Stomach (tissue), 9 donors: ENCODE data around the gene GPC6. TPM values are rescaled to one million over a fixed set of nuclear protein-coding genes. Genes with fewer than 3 reads are reported as not detected.

Experiments
- DNase-seq, 2 donors: peaks; one replicate each; pipeline versions ENCODE4 v3.0.0 to v3.0.0-alpha.2; 2013 to 2019
- H3K27ac ChIP-seq, 5 donors: fragments of 200-600 bp in 4 of 5; sonication (generic) in 4 of 5; one replicate each; pipeline ENCODE4 v1.5.1; 2013 to 2019; ENCODE audit warnings: mild to moderate bottlenecking in 1 of 5, moderate library complexity in 1 of 5
- H3K27me3 ChIP-seq, 3 donors: fragments of 200-600 bp; sonication (generic); one replicate each; pipeline ENCODE4 v1.5.1; 2017 to 2019; ENCODE audit warnings: mixed run types in 1 of 3
- H3K36me3 ChIP-seq, 4 donors: fragments of 200-600 bp; sonication (generic); 1 replicate in 3 of 4; 2 replicates in 1 of 4; pipeline ENCODE4 v1.5.1; 2016 to 2019
- H3K4me1 ChIP-seq, 4 donors: fragments of 200-600 bp; sonication (generic); one replicate each; pipeline ENCODE4 v1.5.1; 2016 to 2019
- H3K4me3 ChIP-seq, 4 donors: fragments of 200-600 bp; sonication (generic) in 3 of 4; one replicate each; pipeline ENCODE4 v1.5.1; 2016 to 2019; ENCODE audit warnings: mild to moderate bottlenecking in 1 of 4
- H3K9me3 ChIP-seq, 4 donors: fragments of 200-600 bp; sonication (generic); one replicate each; pipeline ENCODE4 v1.5.1; 2016 to 2019
- EP300 ChIP-seq: sonication (generic); formaldehyde crosslinking; IDR thresholded peaks from one replicate; pipeline ENCODE4 v1.6.1; 2017; ENCODE audit warnings: antibody characterized with exemption
- POLR2A ChIP-seq, 4 donors: fragments of 450-650 bp; IDR thresholded peaks; one replicate each; pipeline ENCODE4 v1.6.1; 2016; ENCODE audit warnings: antibody characterized with exemption in 4 of 4, control low read depth in 2 of 4, mild to moderate bottlenecking in 1 of 4, moderate library complexity in 1 of 4
- POLR2AphosphoS5 ChIP-seq, 3 donors: sonication (generic); formaldehyde crosslinking; IDR thresholded peaks; one replicate each; pipeline ENCODE4 v1.6.1; 2016; ENCODE audit warnings: antibody characterized with exemption in 3 of 3
- WGBS, 5 donors: extraction: QIAGEN DNeasy Blood & Tissue Kit in 3 of 5; methylation state at CpG; one replicate each; pipeline versions ENCODE4 v1.1.5 to v1.1.7; 2013 to 2018; 5-methylcytosine and 5-hydroxymethylcytosine counted together
- intact Hi-C: fragments of 100-400 bp; cut with DNase I; formaldehyde crosslinking; loops from one replicate; pipeline ENCODE4 v1.15.1; 2023; ENCODE audit warnings: low total_unique reads
- polyA plus RNA-seq, 3 donors: library from polyadenylated mRNA; stranded (reverse); fragments of 200-250 nt; gene quantifications; one replicate each; pipeline ENCODE4 v1.2.3, GENCODE V29; 2013
- total RNA-seq, 5 donors: library from RNA; depleted of rRNA; stranded (reverse); fragments of >200 nt; gene quantifications; one replicate each; pipeline versions ENCODE4 v1.1.0 to v1.2.3, GENCODE V29; 2014 to 2016
- TF ChIP-seq, protein P1 (sequence below), 7 experiments: fragments of 450-650 bp in 4 of 7; fragments of 200-600 bp in 3 of 7; sonication (generic) in 3 of 7; IDR thresholded peaks; one replicate each; pipeline ENCODE4 v1.5.1; 2016 to 2019; ENCODE audit warnings: antibody characterized with exemption in 7 of 7, control low read depth in 2 of 7, mild to moderate bottlenecking in 1 of 7
- donor health status: healthy with polysubstance abuse.
- donor health status: Bipolar disorder and iron deficiency.
- donor health status: healthy.

GPC6 gene
- total and polyA plus RNA-seq, 8 donors, result 0.70 to 52.7 (median 5.6) TPM

GRCh38 chr13:93867481-93867880, 640.9 kb downstream of the GPC6 start:
- intact Hi-C loops, result no loop called here
- Histone ChIP-seq H3K36me3 (no peaks in the 10 kb centered on the region), H3K4me3 (no peak overlapping the region), H3K27ac (no peak overlapping the region), H3K27me3 (no peaks in the 10 kb centered on the region), H3K4me1 (no peaks in the 10 kb centered on the region), H3K9me3 (no peaks in the 10 kb centered on the region)
- peak in 1 of 2 donors; percentile 9 for DNase-seq
- 79 to 89% (median 80%) methylated on average over 3 of the region's 3 CpGs for WGBS, 5 donors
- TF ChIP-seq, protein P1, sequence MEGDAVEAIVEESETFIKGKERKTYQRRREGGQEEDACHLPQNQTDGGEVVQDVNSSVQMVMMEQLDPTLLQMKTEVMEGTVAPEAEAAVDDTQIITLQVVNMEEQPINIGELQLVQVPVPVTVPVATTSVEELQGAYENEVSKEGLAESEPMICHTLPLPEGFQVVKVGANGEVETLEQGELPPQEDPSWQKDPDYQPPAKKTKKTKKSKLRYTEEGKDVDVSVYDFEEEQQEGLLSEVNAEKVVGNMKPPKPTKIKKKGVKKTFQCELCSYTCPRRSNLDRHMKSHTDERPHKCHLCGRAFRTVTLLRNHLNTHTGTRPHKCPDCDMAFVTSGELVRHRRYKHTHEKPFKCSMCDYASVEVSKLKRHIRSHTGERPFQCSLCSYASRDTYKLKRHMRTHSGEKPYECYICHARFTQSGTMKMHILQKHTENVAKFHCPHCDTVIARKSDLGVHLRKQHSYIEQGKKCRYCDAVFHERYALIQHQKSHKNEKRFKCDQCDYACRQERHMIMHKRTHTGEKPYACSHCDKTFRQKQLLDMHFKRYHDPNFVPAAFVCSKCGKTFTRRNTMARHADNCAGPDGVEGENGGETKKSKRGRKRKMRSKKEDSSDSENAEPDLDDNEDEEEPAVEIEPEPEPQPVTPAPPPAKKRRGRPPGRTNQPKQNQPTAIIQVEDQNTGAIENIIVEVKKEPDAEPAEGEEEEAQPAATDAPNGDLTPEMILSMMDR (IDR thresholded peaks at IDR 0.05), result no peak
- TF ChIP-seq EP300 (no peak), POLR2AphosphoS5 (IDR thresholded peaks at IDR 0.05) (no peak), POLR2A (IDR thresholded peaks at IDR 0.05) (no peak)

DNA sequence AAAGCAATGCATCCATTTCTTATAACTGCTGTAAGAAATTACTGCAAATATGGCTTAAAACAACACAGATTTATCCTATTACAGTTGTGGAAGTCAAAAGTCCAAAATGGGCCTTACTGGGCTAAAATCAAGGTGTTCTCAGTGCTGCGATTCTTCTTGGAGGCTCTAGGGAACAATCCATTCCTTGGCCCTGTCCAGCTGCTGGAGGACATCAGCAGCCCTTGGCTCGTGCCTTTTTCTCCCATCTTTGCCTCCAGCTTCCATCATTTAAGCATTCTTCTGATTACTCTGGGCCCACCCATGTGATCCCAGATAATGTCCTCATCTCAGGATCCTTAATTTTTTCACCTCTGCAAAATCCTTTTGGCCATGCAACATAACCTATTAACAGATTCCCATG, 645.8 kb downstream of the GPC6 start:
- Histone ChIP-seq H3K9me3 (no peaks in the 10 kb centered on the region), H3K4me3 (no peak overlapping the region), H3K36me3 (no peaks in the 10 kb centered on the region), H3K27ac (no peak overlapping the region), H3K27me3 (no peaks in the 10 kb centered on the region), H3K4me1 (no peaks in the 10 kb centered on the region)
- TF ChIP-seq POLR2AphosphoS5 (IDR thresholded peaks at IDR 0.05), result no peak
- no peak for TF ChIP-seq POLR2A (IDR thresholded peaks at IDR 0.05)
- TF ChIP-seq, protein P1 (IDR thresholded peaks at IDR 0.05), result no peak
- TF ChIP-seq EP300, result no peak
- peak in 1 of 2 donors; percentile 16 for DNase-seq
- intact Hi-C loops, result no loop called here
- WGBS, 5 donors, result 48 to 66% (median 60%) methylated on average over 2 of the region's 2 CpGs

DNA sequence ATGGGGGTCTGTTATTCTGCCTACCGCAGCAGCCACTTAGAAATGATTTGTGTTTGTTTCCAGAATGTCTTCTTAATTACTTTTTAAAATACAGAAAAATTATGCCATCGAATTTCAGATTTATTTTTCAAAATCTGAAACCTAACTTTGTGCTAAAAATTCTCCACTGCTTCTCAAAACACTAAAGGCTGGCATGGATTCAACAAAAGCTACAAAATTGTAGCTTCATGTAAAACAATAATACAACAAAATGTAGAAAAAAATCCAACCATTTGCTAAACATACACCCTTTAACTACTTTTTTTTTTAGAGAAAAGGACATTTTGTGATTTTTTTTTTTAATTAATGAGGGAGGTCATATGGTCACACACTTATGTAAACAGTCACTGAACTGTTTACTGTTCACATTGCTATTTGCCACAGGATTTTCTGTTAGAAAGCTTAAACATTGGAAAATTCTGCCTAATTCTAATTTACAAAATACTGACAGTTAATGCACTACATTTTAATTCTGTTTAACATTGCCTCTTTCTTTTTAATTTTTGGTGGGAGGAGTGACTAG, 646.3 kb downstream of the GPC6 start:
- intact Hi-C loops, result no loop called here
- Histone ChIP-seq H3K36me3 (no peaks in the 10 kb centered on the region), H3K4me1 (no peaks in the 10 kb centered on the region), H3K9me3 (no peaks in the 10 kb centered on the region), H3K4me3 (no peak overlapping the region), H3K27me3 (no peaks in the 10 kb centered on the region), H3K27ac (no peak overlapping the region)
- peak in 1 of 2 donors; percentile 28 for DNase-seq
- WGBS, 5 donors, result 51 to 62% (median 55%) methylated on average over 2 of the region's 2 CpGs
- TF ChIP-seq EP300 (no peak), POLR2AphosphoS5 (IDR thresholded peaks at IDR 0.05) (no peak), POLR2A (IDR thresholded peaks at IDR 0.05) (no peak)
- TF ChIP-seq, protein P1 (IDR thresholded peaks at IDR 0.05), result no peak

DNA sequence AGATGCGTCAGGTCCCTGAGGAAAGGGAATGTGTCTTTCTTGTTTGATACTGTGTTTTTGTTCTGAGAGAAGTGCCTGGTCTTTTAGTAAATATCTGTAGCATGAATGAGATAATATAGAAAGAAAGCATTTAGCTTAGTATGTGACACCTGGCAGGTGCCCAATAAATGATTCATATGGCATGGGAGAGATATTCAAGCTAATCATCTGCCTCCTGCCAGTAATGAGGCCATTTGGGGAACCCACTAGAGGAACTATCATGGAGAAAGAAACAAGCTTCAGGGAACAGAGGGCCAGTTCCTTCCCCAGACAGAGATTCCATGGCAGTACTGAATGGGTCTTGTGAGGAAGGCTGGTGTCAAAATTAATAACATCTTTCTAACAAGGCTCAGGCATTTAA, 648.9 kb downstream of the GPC6 start:
- WGBS, 5 donors, result 59 to 83% (median 81%) methylated on average over 1 of the region's 1 CpG
- TF ChIP-seq POLR2AphosphoS5 (IDR thresholded peaks at IDR 0.05), result no peak
- no peak for TF ChIP-seq EP300
- no peak for TF ChIP-seq POLR2A (IDR thresholded peaks at IDR 0.05)
- TF ChIP-seq, protein P1 (IDR thresholded peaks at IDR 0.05), result no peak

More for the DNA sequence above, 648.9 kb downstream of the GPC6 start:
- Histone ChIP-seq H3K4me1 (no peaks in the 10 kb centered on the region), H3K9me3 (peaks cover 0 to 11% (median 5%) of the 10 kb centered on the region in 4 donors), H3K4me3 (no peak overlapping the region), H3K27ac (no peak overlapping the region), H3K36me3 (no peaks in the 10 kb centered on the region), H3K27me3 (no peaks in the 10 kb centered on the region)
- peak in 1 of 2 donors; percentile 30 for DNase-seq
- intact Hi-C loops, result no loop called here
